ENCODE data around the gene HAL.

GRCh38 chr12:96025518-96025917 is 29.4 kb upstream of the HAL start:
- no peak for TF ChIP-seq GATA3 (IDR thresholded peaks at IDR 0.05; ENCODE audit: low read depth, low read length)
- TF ChIP-seq GATA2 (IDR thresholded peaks at IDR 0.05; ENCODE audit: low read depth, low read length), result no peak
